Hepatocyte (in vitro differentiated cells): Measurements from ENCODE around the gene TRIM3. TPM values are rescaled to one million over a fixed set of nuclear protein-coding genes. Genes with fewer than 3 reads are reported as not detected.

Source experiments
- DNase-seq: peaks from one replicate; pipeline ENCODE4 v3.0.0-alpha.2; 2016; ENCODE audit warnings: low spot score
- H2AFZ ChIP-seq: fragments of 200-600 bp; sonication (generic); 2 replicates; pipeline ENCODE4 v1.6.0; 2016; ENCODE audit warnings: antibody characterized with exemption, mild to moderate bottlenecking
- H3K27ac ChIP-seq: fragments of 200-600 bp; sonication (generic); 2 replicates; pipeline ENCODE4 v1.5.1; 2016; ENCODE audit warnings: mild to moderate bottlenecking
- H3K27me3 ChIP-seq: fragments of 200-600 bp; sonication (generic); 2 replicates; pipeline ENCODE4 v1.6.1; 2016
- H3K36me3 ChIP-seq: fragments of 200-600 bp; sonication (generic); replicated peaks from 2 replicates; pipeline ENCODE4 v1.5.1; 2016; ENCODE audit warnings: low read depth; ENCODE audit not compliant: insufficient read depth
- H3K4me1 ChIP-seq: fragments of 200-600 bp; sonication (generic); 2 replicates; pipeline ENCODE4 v1.5.1; 2016; ENCODE audit warnings: mild to moderate bottlenecking, moderate library complexity; ENCODE audit not compliant: insufficient read depth
- H3K4me2 ChIP-seq: fragments of 200-600 bp; sonication (generic); 2 replicates; pipeline ENCODE4 v1.6.0; 2016
- H3K4me3 ChIP-seq: fragments of 200-600 bp; sonication (generic); 2 replicates; pipeline ENCODE4 v1.5.1; 2016; ENCODE audit warnings: mild to moderate bottlenecking
- H3K79me2 ChIP-seq: fragments of 200-600 bp; sonication (generic); 2 replicates; pipeline ENCODE4 v1.6.0; 2017; ENCODE audit warnings: mild to moderate bottlenecking
- H3K9me2 ChIP-seq: fragments of 200-600 bp; sonication (generic); replicated peaks from 2 replicates; pipeline ENCODE4 v1.6.0; 2017; ENCODE audit warnings: mild to moderate bottlenecking; ENCODE audit not compliant: insufficient read depth
- H3K9me3 ChIP-seq: fragments of 200-600 bp; sonication (generic); 2 replicates; pipeline ENCODE4 v1.5.1; 2016; ENCODE audit warnings: low read depth, mild to moderate bottlenecking
- H4K20me1 ChIP-seq: fragments of 200-600 bp; sonication (generic); 2 replicates; pipeline ENCODE4 v1.6.0; 2016; ENCODE audit warnings: mild to moderate bottlenecking; ENCODE audit not compliant: insufficient read depth, poor library complexity, severe bottlenecking
- EZH2 ChIP-seq: fragments of 200-600 bp; sonication (generic); IDR thresholded peaks from 2 replicates; pipeline ENCODE4 v1.6.1; 2016; ENCODE audit warnings: antibody characterized with exemption, mild to moderate bottlenecking, borderline replicate concordance
- EZH2phosphoT487 ChIP-seq: fragments of 200-600 bp; sonication (generic); IDR thresholded peaks from one replicate; pipeline ENCODE4 v1.6.1; 2018; ENCODE audit warnings: antibody characterized with exemption, mild to moderate bottlenecking, low read depth, moderate library complexity; ENCODE audit not compliant: unreplicated experiment, severe bottlenecking
- WGBS: methylation state at CpG from one replicate; pipeline ENCODE4 v1.1.6; 2016; ENCODE audit warnings: low lambda C conversion rate; ENCODE audit errors: missing lambda C conversion rate; 5-methylcytosine and 5-hydroxymethylcytosine counted together
- polyA plus RNA-seq: library from polyadenylated mRNA; unstranded; fragments of >200 nt; fragmentation: Nextera tagmentation; extraction: Ambion mirVana; gene quantifications from 2 replicates; pipeline ENCODE4 v1.2.1, GENCODE V29; 2016
- total RNA-seq: library from RNA; depleted of rRNA; stranded (reverse); fragments of >200 nt; gene quantifications from 2 replicates; pipeline ENCODE4 v1.2.3, GENCODE V29; 2014
- TF ChIP-seq, protein P1 (sequence below): fragments of 200-600 bp; sonication (generic); IDR thresholded peaks from 2 replicates; pipeline ENCODE4 v1.5.1; 2016; ENCODE audit warnings: antibody characterized with exemption, mild to moderate bottlenecking; ENCODE audit not compliant: poor library complexity

The TRIM3 gene
- total and polyA plus RNA-seq, 2 experiments from 2014 or later, result 26.2 to 35.5 TPM

DNA sequence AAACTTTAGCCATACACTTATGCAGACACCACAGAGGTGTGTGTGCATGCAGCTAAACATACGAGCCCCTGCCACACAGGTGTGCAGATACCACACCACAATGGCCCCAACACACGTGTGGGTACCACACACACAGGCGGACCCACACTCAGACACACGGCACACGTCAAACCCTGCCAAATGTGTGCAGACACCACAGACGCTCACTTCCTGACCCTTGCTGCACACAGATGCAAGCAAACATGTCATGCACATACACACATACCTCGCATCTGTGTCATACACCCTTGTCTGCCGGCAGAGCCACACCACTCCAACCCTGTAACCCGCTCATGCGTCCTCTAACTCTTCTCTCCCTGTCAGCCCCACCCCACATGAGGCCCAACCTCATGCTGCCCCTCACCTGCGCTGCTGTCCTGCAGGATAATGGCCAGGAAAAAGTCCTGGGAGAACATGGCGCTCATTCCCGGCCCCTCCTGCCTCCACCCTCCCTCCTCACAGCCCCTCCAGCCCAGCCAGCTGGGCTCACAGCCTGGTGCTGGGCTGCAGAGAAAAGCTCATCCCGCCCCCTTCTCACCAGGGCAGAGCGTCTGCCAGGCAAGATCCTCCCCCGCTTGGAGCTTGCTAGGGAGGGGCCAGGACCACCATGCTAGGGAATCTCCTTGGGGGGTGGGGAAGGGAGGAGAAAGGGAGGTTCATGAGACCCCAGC lies 69.2 kb downstream of the TRIM3 start:
- WGBS, result 88% methylated on average over 13 of the region's 16 CpGs
- no peak overlapping the region for H3K4me2 ChIP-seq
- H3K9me2 ChIP-seq, result no peaks in the 10 kb centered on the region
- no peaks in the 10 kb centered on the region for H4K20me1 ChIP-seq
- H3K9me3 ChIP-seq, result no peaks in the 10 kb centered on the region
- H3K27me3 ChIP-seq, result no peaks in the 10 kb centered on the region
- no peaks in the 10 kb centered on the region for H3K79me2 ChIP-seq
- DNase-seq, result no peak
- TF ChIP-seq, protein P1, sequence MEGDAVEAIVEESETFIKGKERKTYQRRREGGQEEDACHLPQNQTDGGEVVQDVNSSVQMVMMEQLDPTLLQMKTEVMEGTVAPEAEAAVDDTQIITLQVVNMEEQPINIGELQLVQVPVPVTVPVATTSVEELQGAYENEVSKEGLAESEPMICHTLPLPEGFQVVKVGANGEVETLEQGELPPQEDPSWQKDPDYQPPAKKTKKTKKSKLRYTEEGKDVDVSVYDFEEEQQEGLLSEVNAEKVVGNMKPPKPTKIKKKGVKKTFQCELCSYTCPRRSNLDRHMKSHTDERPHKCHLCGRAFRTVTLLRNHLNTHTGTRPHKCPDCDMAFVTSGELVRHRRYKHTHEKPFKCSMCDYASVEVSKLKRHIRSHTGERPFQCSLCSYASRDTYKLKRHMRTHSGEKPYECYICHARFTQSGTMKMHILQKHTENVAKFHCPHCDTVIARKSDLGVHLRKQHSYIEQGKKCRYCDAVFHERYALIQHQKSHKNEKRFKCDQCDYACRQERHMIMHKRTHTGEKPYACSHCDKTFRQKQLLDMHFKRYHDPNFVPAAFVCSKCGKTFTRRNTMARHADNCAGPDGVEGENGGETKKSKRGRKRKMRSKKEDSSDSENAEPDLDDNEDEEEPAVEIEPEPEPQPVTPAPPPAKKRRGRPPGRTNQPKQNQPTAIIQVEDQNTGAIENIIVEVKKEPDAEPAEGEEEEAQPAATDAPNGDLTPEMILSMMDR, result no peak
- no peak overlapping the region for H3K27ac ChIP-seq
- H3K4me3 ChIP-seq, result no peak overlapping the region
- no peaks in the 10 kb centered on the region for H3K36me3 ChIP-seq
- no peak overlapping the region for H2AFZ ChIP-seq
- H3K4me1 ChIP-seq, result peaks cover 7% of the 10 kb centered on the region

DNA sequence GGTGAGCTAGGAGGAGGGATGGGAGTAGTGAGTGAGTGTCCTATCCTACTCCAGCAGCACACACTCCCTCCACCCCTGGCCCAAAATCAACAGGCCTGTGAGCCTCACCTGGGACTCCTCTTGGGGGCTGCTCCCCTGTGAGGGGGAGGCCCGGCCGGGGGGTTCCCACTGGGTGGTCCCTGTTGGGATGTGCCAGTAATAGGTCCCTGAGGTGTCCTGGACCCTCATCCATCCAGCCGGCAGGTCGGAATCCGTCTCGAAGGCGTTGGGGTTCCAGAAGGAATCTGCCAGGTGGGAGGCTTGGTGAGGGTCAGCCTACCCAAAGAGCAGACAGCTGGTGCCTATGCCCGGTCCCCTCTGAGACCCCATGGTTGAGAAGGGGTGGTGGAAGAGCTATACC lies 70.2 kb downstream of the TRIM3 start:
- peaks cover 7% of the 10 kb centered on the region for H3K4me1 ChIP-seq
- WGBS, result 90% methylated on average over 7 of the region's 8 CpGs
- H3K27me3 ChIP-seq, result no peaks in the 10 kb centered on the region
- no peak overlapping the region for H2AFZ ChIP-seq
- H3K9me2 ChIP-seq, result no peaks in the 10 kb centered on the region
- no peak for TF ChIP-seq EZH2phosphoT487
- no peak for TF ChIP-seq EZH2
- TF ChIP-seq, protein P1, result no peak
- H3K27ac ChIP-seq, result no peak overlapping the region
- H3K4me3 ChIP-seq, result no peak overlapping the region
- no peak overlapping the region for H3K4me2 ChIP-seq
- no peaks in the 10 kb centered on the region for H3K9me3 ChIP-seq
- no peak for DNase-seq
- H3K79me2 ChIP-seq, result no peaks in the 10 kb centered on the region
- H3K36me3 ChIP-seq, result no peaks in the 10 kb centered on the region
- H4K20me1 ChIP-seq, result no peaks in the 10 kb centered on the region

DNA sequence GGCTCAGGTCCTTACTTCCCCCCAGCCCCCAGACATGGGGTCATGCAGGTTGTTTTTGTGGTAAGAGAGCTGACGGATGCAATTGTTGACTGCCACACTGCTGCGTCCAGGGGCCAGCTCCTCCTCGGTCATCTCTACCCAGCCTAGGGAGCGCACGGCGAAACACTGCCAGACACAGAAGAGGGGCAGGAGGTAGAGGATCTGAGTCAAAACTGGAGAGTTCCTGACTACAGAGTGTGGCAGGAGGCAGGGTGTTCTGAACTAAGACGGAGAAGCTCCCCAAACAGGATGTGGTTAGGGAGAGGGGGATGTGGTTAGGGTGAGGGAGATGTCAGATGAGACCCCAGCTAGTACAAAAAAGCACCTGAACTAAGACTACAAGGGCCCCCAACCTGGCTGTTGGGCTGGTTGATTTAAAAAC lies 71.2 kb downstream of the TRIM3 start:
- Histone ChIP-seq H3K9me2 (no peaks in the 10 kb centered on the region), H3K36me3 (no peaks in the 10 kb centered on the region), H3K9me3 (no peaks in the 10 kb centered on the region), H2AFZ (no peak overlapping the region), H3K27ac (no peak overlapping the region), H4K20me1 (no peaks in the 10 kb centered on the region), H3K4me3 (no peak overlapping the region), H3K79me2 (no peaks in the 10 kb centered on the region), H3K4me2 (no peak overlapping the region), H3K4me1 (peaks cover 15% of the 10 kb centered on the region), H3K27me3 (no peaks in the 10 kb centered on the region)
- TF ChIP-seq EZH2phosphoT487, result no peak
- TF ChIP-seq, protein P1, result no peak
- no peak for TF ChIP-seq EZH2
- no peak for DNase-seq
- 95% methylated on average over 7 of the region's 7 CpGs for WGBS
